H1 (cell line): ENCODE measurements around the gene CNPY3. TPM values are rescaled to one million over a fixed set of nuclear protein-coding genes. Genes with fewer than 3 reads are reported as not detected.

ENCODE experiments used
- CTCF ChIA-PET: fragments of 300-600 bp; sonication (Branson Sonifier 250); formaldehyde crosslinking; loops from one replicate; lab custom pipeline; 2021; ENCODE audit not compliant: partially characterized antibody; lab: Charles Lee
- POLR2A ChIA-PET: fragments of 300-600 bp; sonication (Branson Sonifier 250); formaldehyde crosslinking; loops from one replicate; lab custom pipeline; 2021; ENCODE audit warnings: inconsistent platforms; ENCODE audit not compliant: partially characterized antibody; lab: Charles Lee
- DNase-seq, 2 experiments: peaks; one replicate each; pipeline versions ENCODE4 v3.0.0 to v3.0.0-alpha.2; 2010 to 2022; ENCODE audit warnings: low spot score in 2 of 2, low read depth in 1 of 2, mixed read lengths in 1 of 2
- FAIRE-seq: peaks from 2 replicates; lab custom pipeline; 2011; peaks lifted over from hg19 to GRCh38; lab: Jason Lieb, UNC
- H2AFZ ChIP-seq: 2 replicates; pipeline ENCODE4 v1.8.1; 2012; ENCODE audit warnings: low read length, inconsistent platforms
- H2AK5ac ChIP-seq: 2 replicates; pipeline ENCODE4 v1.6.1; 2013; ENCODE audit warnings: low read depth, low read length
- H2BK120ac ChIP-seq: replicated peaks from 2 replicates; pipeline ENCODE3; 2013; ENCODE audit warnings: low read depth, low read length, inconsistent platforms
- H2BK12ac ChIP-seq: 2 replicates; pipeline ENCODE4 v1.6.1; 2013; ENCODE audit warnings: low read depth, low read length
- H2BK15ac ChIP-seq: 2 replicates; pipeline ENCODE4 v1.6.1; 2013; ENCODE audit warnings: low read length
- H2BK20ac ChIP-seq: 2 replicates; pipeline ENCODE4 v1.6.1; 2013; ENCODE audit warnings: low read length
- H2BK5ac ChIP-seq: 2 replicates; pipeline ENCODE4 v1.6.1; 2013; ENCODE audit warnings: low read depth, low read length
- H3K14ac ChIP-seq: 2 replicates; pipeline ENCODE4 v1.6.1; 2013; ENCODE audit warnings: inconsistent platforms; ENCODE audit not compliant: insufficient read length
- H3K18ac ChIP-seq: 2 replicates; pipeline ENCODE4 v1.6.1; 2013; ENCODE audit warnings: low read length; ENCODE audit errors: extremely low read depth
- H3K23ac ChIP-seq: 2 replicates; pipeline ENCODE4 v1.6.1; 2013; ENCODE audit warnings: inconsistent platforms; ENCODE audit not compliant: insufficient read length
- H3K23me2 ChIP-seq: 2 replicates; pipeline ENCODE4 v1.6.1; 2013; ENCODE audit warnings: low read depth, low read length
- H3K27ac ChIP-seq: 2 replicates; pipeline ENCODE4 v1.6.1; 2011; ENCODE audit warnings: low read depth, low read length, inconsistent platforms
- H3K27me3 ChIP-seq, 4 experiments: replicated peaks in 1 of 4; 1 replicate in 1 of 4; 2 replicates in 3 of 4; pipeline versions ENCODE4 v1.6.1 to v1.8.1; 2011 to 2013; ENCODE audit warnings: low read length in 3 of 4, mild to moderate bottlenecking in 3 of 4, inconsistent platforms in 2 of 4, mixed read lengths in 2 of 4, moderate library complexity in 1 of 4; ENCODE audit not compliant: control insufficient read depth in 3 of 4, insufficient read depth in 3 of 4; ENCODE audit errors: extremely low read depth in 1 of 4
- H3K36me3 ChIP-seq, 4 experiments: 2 replicates each; pipeline versions ENCODE4 v1.6.1 to v1.8.1; 2011 to 2013; ENCODE audit warnings: mild to moderate bottlenecking in 4 of 4, low read length in 3 of 4, moderate library complexity in 2 of 4, control low read depth in 1 of 4, inconsistent platforms in 1 of 4; ENCODE audit not compliant: insufficient read depth in 4 of 4, control insufficient read depth in 2 of 4
- H3K4ac ChIP-seq: replicated peaks from 2 replicates; pipeline ENCODE3; 2013; ENCODE audit warnings: low read length, low read depth, mixed read lengths, inconsistent platforms; ENCODE audit not compliant: insufficient read length
- H3K4me1 ChIP-seq, 4 experiments: replicated peaks in 1 of 4; 1 replicate in 1 of 4; 2 replicates in 3 of 4; pipeline versions ENCODE4 v1.6.1 to v1.8.1; 2011 to 2013; ENCODE audit warnings: low read length in 3 of 4, inconsistent platforms in 2 of 4, mixed read lengths in 1 of 4; ENCODE audit not compliant: insufficient read depth in 4 of 4, control insufficient read depth in 3 of 4
- H3K4me2 ChIP-seq, 2 experiments: 2 replicates each; pipeline versions ENCODE4 v1.6.1 to v1.8.1; 2011 to 2013; ENCODE audit warnings: low read depth in 2 of 2, low read length in 2 of 2, control low read depth in 1 of 2, inconsistent platforms in 1 of 2, mild to moderate bottlenecking in 1 of 2; ENCODE audit not compliant: insufficient read depth in 1 of 2
- H3K4me3 ChIP-seq, 4 experiments: fragments of 200-600, 300-600 bp in 1 of 4; sonication (generic), shearing (Covaris generic), sonication (Bioruptor Twin) in 1 of 4; 2 replicates each; pipeline versions ENCODE4 v1.5.1 to v1.8.1; 2011 to 2016; ENCODE audit warnings: low read length in 4 of 4, low read depth in 3 of 4, control low read depth in 2 of 4, inconsistent platforms in 2 of 4, mild to moderate bottlenecking in 2 of 4, mixed read lengths in 1 of 4, moderate library complexity in 1 of 4; ENCODE audit not compliant: insufficient read depth in 2 of 4; ENCODE audit errors: extremely low read depth in 1 of 4
- H3K56ac ChIP-seq: replicated peaks from 2 replicates; pipeline ENCODE3; 2013; ENCODE audit warnings: low read depth, mild to moderate bottlenecking, mixed read lengths, low read length, inconsistent platforms; ENCODE audit not compliant: insufficient read length
- H3K79me1 ChIP-seq: 2 replicates; pipeline ENCODE4 v1.6.1; 2013; ENCODE audit warnings: low read depth, low read length, control low read depth
- H3K79me2 ChIP-seq, 2 experiments: 2 replicates each; pipeline versions ENCODE4 v1.6.1 to v1.8.1; 2012 to 2013; ENCODE audit warnings: low read length in 2 of 2, mild to moderate bottlenecking in 2 of 2, inconsistent platforms in 1 of 2; ENCODE audit not compliant: insufficient read depth in 2 of 2, control insufficient read depth in 1 of 2
- H3K9ac ChIP-seq, 4 experiments: replicated peaks in 1 of 4; 1 replicate in 1 of 4; 2 replicates in 3 of 4; pipeline versions ENCODE4 v1.6.1 to v1.8.1; 2011 to 2013; ENCODE audit warnings: low read depth in 3 of 4, low read length in 3 of 4, control low read depth in 2 of 4, mild to moderate bottlenecking in 2 of 4, moderate library complexity in 2 of 4, inconsistent platforms in 1 of 4; ENCODE audit errors: extremely low read depth in 1 of 4
- H3K9me3 ChIP-seq, 2 experiments: 2 replicates each; pipeline versions ENCODE4 v1.6.1 to v1.8.1; 2012 to 2013; ENCODE audit warnings: mild to moderate bottlenecking in 2 of 2, moderate library complexity in 2 of 2, control low read depth in 1 of 2, inconsistent platforms in 1 of 2, low read depth in 1 of 2, low read length in 1 of 2, mixed read lengths in 1 of 2; ENCODE audit not compliant: insufficient read depth in 2 of 2
- H4K20me1 ChIP-seq, 2 experiments: replicated peaks in 1 of 2; 2 replicates each; pipeline versions ENCODE3 to v1.8.1; 2011 to 2013; ENCODE audit warnings: inconsistent platforms in 2 of 2, low read length in 2 of 2, mild to moderate bottlenecking in 1 of 2; ENCODE audit not compliant: insufficient read depth in 2 of 2, control insufficient read depth in 1 of 2
- H4K5ac ChIP-seq: 2 replicates; pipeline ENCODE4 v1.6.1; 2013; ENCODE audit warnings: low read length, low read depth, mixed read lengths, inconsistent platforms; ENCODE audit not compliant: insufficient read length
- H4K8ac ChIP-seq: 2 replicates; pipeline ENCODE4 v1.8.0; 2013; ENCODE audit warnings: mild to moderate bottlenecking, moderate library complexity, low read length, inconsistent platforms; ENCODE audit not compliant: insufficient read depth; ENCODE audit errors: extremely low read depth
- H4K91ac ChIP-seq: replicated peaks from 2 replicates; pipeline ENCODE3; 2013; ENCODE audit warnings: low read length, mixed read lengths, inconsistent platforms; ENCODE audit not compliant: insufficient read length
- BACH1 ChIP-seq: IDR thresholded peaks from 2 replicates; pipeline ENCODE4 v1.6.1; 2012; ENCODE audit warnings: low read length, improper control_type of control experiment
- BRCA1 ChIP-seq: IDR thresholded peaks from 2 replicates; pipeline ENCODE4 v1.6.1; 2012; ENCODE audit warnings: low read depth, low read length, improper control_type of control experiment
- CEBPB ChIP-seq: IDR thresholded peaks from 2 replicates; pipeline ENCODE4 v1.6.1; 2012; ENCODE audit warnings: low read depth, low read length
- HDAC2 ChIP-seq, 2 experiments: fragments of 300-600 bp in 1 of 2; sonication (generic) in 1 of 2; IDR thresholded peaks; 2 replicates each; pipeline ENCODE4 v1.6.1; 2011 to 2012; ENCODE audit warnings: low read depth in 2 of 2, low read length in 2 of 2, mild to moderate bottlenecking in 2 of 2, moderate library complexity in 2 of 2, borderline replicate concordance in 1 of 2, inconsistent platforms in 1 of 2
- JUND ChIP-seq: IDR thresholded peaks from 2 replicates; pipeline ENCODE4 v1.6.1; 2011; ENCODE audit warnings: mild to moderate bottlenecking, improper control_type of control experiment, low read length
- KDM5A ChIP-seq: fragments of 200-600 bp; IDR thresholded peaks from 2 replicates; pipeline ENCODE4 v1.7.1; 2012; ENCODE audit warnings: mild to moderate bottlenecking, low read length, inconsistent platforms, mixed read lengths
- POLR2A ChIP-seq, 2 experiments: IDR thresholded peaks; 1 replicate in 1 of 2; 2 replicates in 1 of 2; pipeline ENCODE4 v1.6.1; 2011; ENCODE audit warnings: low read depth in 2 of 2, low read length in 2 of 2, mild to moderate bottlenecking in 2 of 2; ENCODE audit errors: control extremely low read depth in 1 of 2
- WGBS, 2 experiments: shearing (Covaris generic) in 1 of 2; methylation state at CpG; one replicate each; pipeline versions ENCODE4 v1.1.6 to v1.1.7; 2013 to 2015; ENCODE audit warnings: low lambda C conversion rate in 2 of 2, mixed read lengths in 2 of 2, inconsistent platforms in 1 of 2, low coverage in 1 of 2, missing lambda C conversion rate in 1 of 2; ENCODE audit not compliant: insufficient replicate concordance in 2 of 2, insufficient coverage in 1 of 2, insufficient read length in 1 of 2; ENCODE audit errors: extremely low coverage in 1 of 2, missing lambda C conversion rate in 1 of 2; 5-methylcytosine and 5-hydroxymethylcytosine counted together
- polyA plus RNA-seq, 7 experiments: library from polyadenylated mRNA; depleted of rRNA in 3 of 7; stranded (reverse) in 5 of 7; unstranded in 2 of 7; fragments of >200 nt in 5 of 7; fragments of 200-250 nt in 2 of 7; gene quantifications; 1 replicate in 5 of 7; 2 replicates in 1 of 7; 4 replicates in 1 of 7; pipeline versions ENCODE4 v1.2.1 to v1.2.3, GENCODE V29; 2011 to 2013; ENCODE audit warnings: missing spikeins in 2 of 7, mixed read lengths in 2 of 7
- total RNA-seq: library from RNA; stranded (reverse); fragmentation: NEBNext Ultra II Directional; extraction: Animal tissue kit (Norgen Biotek cat#: 25700); gene quantifications from 2 replicates; pipeline ENCODE4 v1.2.1, GENCODE V29; 2021

Gene CNPY3
- total and polyA plus RNA-seq, 2 of the 8 experiments (the other 6 are each of a cell fraction or from before 2014, with no cell fraction given) = 49.6 to 64.5 TPM

GRCh38 chr6:42958125-42958524, 28.8 kb downstream of the CNPY3 start:
- H3K9me3 ChIP-seq = no peaks in the 10 kb centered on the region
- no peak overlapping the region for H2BK12ac ChIP-seq
- CTCF ChIA-PET = interaction anchor here (0.7 to 1.8 kb wide), 11 partner anchors 9 to 63 kb away, joined by 3 to 4 read pairs (median 4); partner anchors contain the start of genes PEX6 and RRP36
- no peak overlapping the region for H3K23ac ChIP-seq
- H3K18ac ChIP-seq = no peak overlapping the region
- no peak overlapping the region for H2BK15ac ChIP-seq
- H2AK5ac ChIP-seq = no peak overlapping the region
- H3K56ac ChIP-seq = no peak overlapping the region
- no peak overlapping the region for H2BK120ac ChIP-seq
- no peak overlapping the region for H3K27ac ChIP-seq
- H4K8ac ChIP-seq = no peak overlapping the region
- H3K27me3 ChIP-seq = peaks cover 0 to 13% (median 10%) of the 10 kb centered on the region in 4 experiments; a peak in 5 of 7 replicates
- no peak for FAIRE-seq
- H3K4me2 ChIP-seq = no peak overlapping the region
- TF ChIP-seq KDM5A (no peak), CEBPB (no peak), JUND (no peak), POLR2A (IDR thresholded peaks at IDR 0.05; ENCODE audit: control extremely low read depth in 1 of 2, low read depth in 2 of 2, low read length in 2 of 2) (no peak), BACH1 (no peak), BRCA1 (no peak), HDAC2 (IDR thresholded peaks at IDR 0.05; ENCODE audit: borderline replicate concordance in 1 of 2, low read depth in 2 of 2, low read length in 2 of 2) (no peak)
- TF ChIP-seq, all 59 proteins: peak for 0
- Histone ChIP-seq H2BK20ac (no peak overlapping the region), H3K14ac (no peak overlapping the region), H3K79me2 (no peaks in the 10 kb centered on the region), H3K79me1 (no peaks in the 10 kb centered on the region), H3K4me3 (no peak overlapping the region), H3K9ac (no peak overlapping the region), H4K91ac (no peak overlapping the region), H2BK5ac (no peak overlapping the region), H3K23me2 (peaks cover 10% of the 10 kb centered on the region), H3K4ac (no peak overlapping the region), H4K5ac (no peak overlapping the region), H3K36me3 (no peaks in the 10 kb centered on the region), H3K4me1 (peaks cover 0 to 2% (median under 1%) of the 10 kb centered on the region in 4 experiments; a peak in 2 of 7 replicates), H4K20me1 (no peaks in the 10 kb centered on the region), H2AFZ (no peak overlapping the region)
- 92% methylated on average over 8 of the region's 8 CpGs; no CpG with 5 or more reads in 1 of the 2 experiments for WGBS, 2 experiments
- DNase-seq = no peak
- POLR2A ChIA-PET = interaction anchor here (1.1 kb wide), 1 partner anchor 67 kb away, joined by 3 read pairs; no protein-coding TSS in a partner anchor
